Panc1 (cell line): ENCODE measurements around the gene ITGAD. TPM values are rescaled to one million over a fixed set of nuclear protein-coding genes. Genes with fewer than 3 reads are reported as not detected.

ENCODE experiments used
- ATAC-seq: fragments of 200-7000 bp; cut with Tn5 transposase; 2 replicates; pipeline ENCODE4 v1.9.1; 2020; ENCODE audit warnings: mild to moderate bottlenecking, moderate library complexity
- BruUV-seq: library from RNA; stranded (reverse); fragments of 400-500 nt; replicated peaks from 2 replicates; lab custom pipeline; 2021; lab: Mats Ljungman, UMichigan
- CTCF ChIA-PET: fragments of 300-600 bp; sonication (Branson Sonifier 250); formaldehyde crosslinking; loops from one replicate; lab custom pipeline; 2022; ENCODE audit warnings: antibody characterized with exemption; lab: Charles Lee
- POLR2A ChIA-PET: fragments of 300-600 bp; sonication (Branson Sonifier 250); formaldehyde crosslinking; loops from one replicate; lab custom pipeline; 2022; ENCODE audit warnings: antibody characterized with exemption; lab: Charles Lee
- DNase-seq: peaks from one replicate; pipeline ENCODE4 v3.0.0-alpha.2; 2010; ENCODE audit warnings: low read depth, low spot score
- H3K27ac ChIP-seq: 2 replicates; pipeline ENCODE4 v1.5.1; 2011; ENCODE audit warnings: mild to moderate bottlenecking, low read length, inconsistent platforms
- H3K27me3 ChIP-seq: fragments of 200-500 bp; sonication (Bioruptor generic); 2 replicates; pipeline ENCODE4 v1.6.0; 2014; ENCODE audit warnings: low read length, inconsistent platforms; ENCODE audit not compliant: control insufficient read depth, insufficient read depth
- H3K36me3 ChIP-seq: fragments of 200-500 bp; sonication (Bioruptor generic); 2 replicates; pipeline ENCODE4 v1.5.1; 2014; ENCODE audit warnings: inconsistent platforms, mild to moderate bottlenecking, low read length, moderate library complexity; ENCODE audit not compliant: control insufficient read depth, insufficient read depth
- H3K4me1 ChIP-seq: 2 replicates; pipeline ENCODE4 v1.5.1; 2011; ENCODE audit warnings: inconsistent platforms, mild to moderate bottlenecking, low read length, moderate library complexity; ENCODE audit not compliant: control insufficient read depth, insufficient read depth
- H3K4me3 ChIP-seq, 2 experiments: 2 replicates each; pipeline ENCODE4 v1.5.1; 2011 to 2012; ENCODE audit warnings: low read depth in 2 of 2, low read length in 2 of 2, mild to moderate bottlenecking in 2 of 2, inconsistent platforms in 1 of 2, moderate library complexity in 1 of 2
- H3K9me3 ChIP-seq: fragments of 200-500 bp; sonication (Bioruptor generic); 2 replicates; pipeline ENCODE4 v1.5.1; 2014; ENCODE audit warnings: low read depth, mild to moderate bottlenecking, inconsistent platforms, low read length, moderate library complexity; ENCODE audit not compliant: control insufficient read depth, insufficient read depth
- CTCF ChIP-seq: fragments of 450-650 bp; IDR thresholded peaks from 2 replicates; pipeline ENCODE4 v1.5.1; 2017; ENCODE audit warnings: mild to moderate bottlenecking
- POLR2AphosphoS5 ChIP-seq: IDR thresholded peaks from 2 replicates; pipeline ENCODE4 v1.6.1; 2012; ENCODE audit warnings: mild to moderate bottlenecking, low read depth, low read length, moderate library complexity
- REST ChIP-seq, 2 experiments: IDR thresholded peaks; 2 replicates each; pipeline ENCODE4 v1.6.1; 2011 to 2012; ENCODE audit warnings: low read depth in 2 of 2, control low read depth in 1 of 2, low read length in 1 of 2, mild to moderate bottlenecking in 1 of 2, moderate library complexity in 1 of 2; ENCODE audit not compliant: insufficient read depth in 1 of 2
- SIN3A ChIP-seq: IDR thresholded peaks from 2 replicates; pipeline ENCODE4 v1.6.1; 2012; ENCODE audit warnings: low read depth, mild to moderate bottlenecking, low read length, moderate library complexity, borderline replicate concordance; ENCODE audit not compliant: insufficient read depth
- TCF7L2 ChIP-seq: IDR thresholded peaks from 2 replicates; pipeline ENCODE4 v1.6.1; 2011; ENCODE audit warnings: mild to moderate bottlenecking, low read depth, low read length, inconsistent platforms
- in situ Hi-C: cut with HindIII; loops from 2 replicates; pipeline ENCODE4 v1.10.0; 2016; ENCODE audit warnings: low sequenced_read_pairs, low pct_unique_long_range_greater_than_20kb
- intact Hi-C: fragments of 100-400 bp; cut with micrococcal nuclease; formaldehyde crosslinking; loops from one replicate; pipeline ENCODE4 v1.10.0; 2022; ENCODE audit not compliant: unreplicated experiment
- total RNA-seq: library from RNA; stranded (reverse); gene quantifications from one replicate; pipeline ENCODE4 v1.2.1, GENCODE V29; 2021; ENCODE audit not compliant: unreplicated experiment

The ITGAD gene
- total RNA-seq, 1 experiment from 2014 or later, result not detected

GRCh38 chr16:31382485-31383161 is 10.5 kb upstream of the ITGAD start:
- no TSS peak for BruUV-seq
- H3K4me1 ChIP-seq, result peaks cover 11% of the 10 kb centered on the region
- no peak overlapping the region for H3K4me3 ChIP-seq
- no peak overlapping the region for H3K27ac ChIP-seq
- ATAC-seq, result peak; percentile 83
- intact Hi-C loops, result loop anchor here (2.0 kb wide), 1 partner anchor 182 kb away; no protein-coding TSS in a partner anchor
- ChIA-PET CTCF (interaction anchor here (0.6 to 0.7 kb wide), 3 partner anchors 69 to 240 kb away, joined by 3 to 6 read pairs (median 3); no protein-coding TSS in a partner anchor), POLR2A (interaction anchor here (0.6 kb wide), 1 partner anchor 72 kb away, joined by 3 read pairs; no protein-coding TSS in a partner anchor)
- H3K36me3 ChIP-seq, result no peaks in the 10 kb centered on the region
- peak; percentile 8 for DNase-seq
- in situ Hi-C loops, result no loop called here
- TF ChIP-seq CTCF (peak; percentile 96), POLR2AphosphoS5 (no peak)
- no peaks in the 10 kb centered on the region for H3K9me3 ChIP-seq
- H3K27me3 ChIP-seq, result no peaks in the 10 kb centered on the region

- Histone ChIP-seq H3K27ac (no peak overlapping the region), H3K4me3 (no peak overlapping the region), H3K36me3 (no peaks in the 10 kb centered on the region), H3K4me1 (peaks cover 11% of the 10 kb centered on the region), H3K9me3 (no peaks in the 10 kb centered on the region), H3K27me3 (no peaks in the 10 kb centered on the region)
- ChIA-PET POLR2A (no interaction called here), CTCF (interaction anchor here (0.7 kb wide), 1 partner anchor 127 kb away, joined by 15 read pairs; no protein-coding TSS in a partner anchor)
- intact Hi-C loops, result no loop called here
- in situ Hi-C loops, result no loop called here
- ATAC-seq, result no peak
- TF ChIP-seq SIN3A (no peak), TCF7L2 (no peak), REST (IDR thresholded peaks at IDR 0.05; ENCODE audit: insufficient read depth in 1 of 2, low read depth in 2 of 2, low read length in 1 of 2) (no peak)
- DNase-seq, result no peak
- no TSS peak for BruUV-seq
Observed at GRCh38 chr16:31385680-31386079, 7.5 kb upstream of the ITGAD start.
